ENCODE data around the gene NRXN3.

DNA sequence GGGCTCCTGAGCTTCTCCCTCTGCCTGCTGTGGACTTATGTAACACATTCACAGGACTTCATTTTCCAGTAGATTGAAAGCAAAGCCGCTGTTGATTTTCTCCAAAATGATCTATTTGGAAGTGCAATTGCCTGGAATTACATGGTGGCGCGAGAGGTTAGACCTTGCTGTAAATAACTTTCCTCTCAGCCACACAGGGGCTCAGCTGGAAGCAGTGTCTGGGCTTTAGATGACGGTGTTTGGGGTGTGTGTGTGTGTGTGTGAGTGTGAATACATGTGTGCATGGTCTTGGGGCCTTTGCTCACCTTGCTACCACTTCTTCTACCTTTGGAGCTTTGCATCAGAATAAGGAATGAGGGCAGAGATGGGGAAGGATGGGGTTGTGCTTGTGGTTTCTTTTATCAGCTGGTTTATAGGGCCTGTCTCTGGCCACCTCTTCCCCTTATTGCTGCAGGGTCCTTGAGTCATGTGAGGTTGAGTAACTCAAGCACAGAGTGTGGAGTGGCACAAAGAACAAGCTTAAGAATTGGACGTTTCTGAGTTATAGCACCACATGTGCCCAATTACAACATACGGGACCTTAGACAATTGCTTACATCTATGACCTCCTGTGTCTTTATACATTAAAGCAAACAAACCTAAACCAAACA lies 280.6 kb downstream of the NRXN3 start:
- no peak for TF ChIP-seq CTCF (tag by site-specific recombination; IDR thresholded peaks at IDR 0.05)
- TF ChIP-seq, protein P1, sequence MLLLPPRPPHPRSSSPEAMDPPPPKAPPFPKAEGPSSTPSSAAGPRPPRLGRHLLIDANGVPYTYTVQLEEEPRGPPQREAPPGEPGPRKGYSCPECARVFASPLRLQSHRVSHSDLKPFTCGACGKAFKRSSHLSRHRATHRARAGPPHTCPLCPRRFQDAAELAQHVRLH (tag by site-specific recombination; IDR thresholded peaks at IDR 0.05), result no peak
- TF ChIP-seq TCF7L2 (IDR thresholded peaks at IDR 0.05; ENCODE audit: borderline replicate concordance, low read depth, low read length), result no peak
- no peak for TF ChIP-seq ZNF24 (tag by site-specific recombination; IDR thresholded peaks at IDR 0.05)
- TF ChIP-seq ZNF423 (tag by site-specific recombination; IDR thresholded peaks at IDR 0.05), result no peak
- no peak for TF ChIP-seq ZSCAN16 (tag by site-specific recombination; IDR thresholded peaks at IDR 0.05)
- TF ChIP-seq ZNF2 (tag by site-specific recombination; IDR thresholded peaks at IDR 0.05), result no peak
- TF ChIP-seq ZNF214 (tag by site-specific recombination; IDR thresholded peaks at IDR 0.05; ENCODE audit: borderline replicate concordance), result no peak
- TF ChIP-seq ZNF561 (tag by site-specific recombination; IDR thresholded peaks at IDR 0.05; ENCODE audit: borderline replicate concordance), result no peak
- TF ChIP-seq, protein P2, sequence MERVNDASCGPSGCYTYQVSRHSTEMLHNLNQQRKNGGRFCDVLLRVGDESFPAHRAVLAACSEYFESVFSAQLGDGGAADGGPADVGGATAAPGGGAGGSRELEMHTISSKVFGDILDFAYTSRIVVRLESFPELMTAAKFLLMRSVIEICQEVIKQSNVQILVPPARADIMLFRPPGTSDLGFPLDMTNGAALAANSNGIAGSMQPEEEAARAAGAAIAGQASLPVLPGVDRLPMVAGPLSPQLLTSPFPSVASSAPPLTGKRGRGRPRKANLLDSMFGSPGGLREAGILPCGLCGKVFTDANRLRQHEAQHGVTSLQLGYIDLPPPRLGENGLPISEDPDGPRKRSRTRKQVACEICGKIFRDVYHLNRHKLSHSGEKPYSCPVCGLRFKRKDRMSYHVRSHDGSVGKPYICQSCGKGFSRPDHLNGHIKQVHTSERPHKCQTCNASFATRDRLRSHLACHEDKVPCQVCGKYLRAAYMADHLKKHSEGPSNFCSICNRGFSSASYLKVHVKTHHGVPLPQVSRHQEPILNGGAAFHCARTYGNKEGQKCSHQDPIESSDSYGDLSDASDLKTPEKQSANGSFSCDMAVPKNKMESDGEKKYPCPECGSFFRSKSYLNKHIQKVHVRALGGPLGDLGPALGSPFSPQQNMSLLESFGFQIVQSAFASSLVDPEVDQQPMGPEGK (tag by site-specific recombination; IDR thresholded peaks at IDR 0.05), result no peak
- no peak for TF ChIP-seq ZBTB11 (tag by site-specific recombination; conservative IDR thresholded peaks at IDR 0.05; ENCODE audit: low read depth)
- no peak for TF ChIP-seq PRDM2 (tag by site-specific recombination; IDR thresholded peaks at IDR 0.05; ENCODE audit: borderline replicate concordance)
